GM21529 (cell line): ENCODE data around the gene SMCO1.
"Not testable (repeated sequence)": the region's sequence is repeated elsewhere in the genome, so short reads cannot be mapped to it uniquely, and the experiment has no call there.

ENCODE experiments used
- ATAC-seq: cut with Tn5 transposase; IDR thresholded peaks from one replicate; pipeline ENCODE4 v1.9.1; 2021; ENCODE audit not compliant: unreplicated experiment

Gene SMCO1

GRCh38 chr3:196523841-196524240 lies 8.7 kb upstream of the SMCO1 start:
- no peak for ATAC-seq

GRCh38 chr3:196521291-196521690 lies 6.1 kb upstream of the SMCO1 start:
- not testable (repeated sequence) for ATAC-seq

GRCh38 chr3:196519718-196520082 lies 4.6 kb upstream of the SMCO1 start:
- no peak for ATAC-seq

GRCh38 chr3:196518966-196519717 lies 4.0 kb upstream of the SMCO1 start:
- no peak for ATAC-seq

GRCh38 chr3:196517919-196518318 lies 2.8 kb upstream of the SMCO1 start:
- no peak for ATAC-seq

GRCh38 chr3:196517162-196517800 lies 2.1 kb upstream of the SMCO1 start:
- ATAC-seq, result no peak

- no peak for ATAC-seq
Observed at GRCh38 chr3:196514350-196514716, 813 bp downstream of the SMCO1 start.

- ATAC-seq, result no peak
Observed at GRCh38 chr3:196513697-196514349, 1.3 kb downstream of the SMCO1 start.

GRCh38 chr3:196511646-196512425 lies 3.3 kb downstream of the SMCO1 start:
- not testable (repeated sequence) for ATAC-seq

- ATAC-seq, result not testable (repeated sequence)
Observed at GRCh38 chr3:196511108-196511507, 4.0 kb downstream of the SMCO1 start.

GRCh38 chr3:196506687-196507086 lies 8.5 kb downstream of the SMCO1 start:
- ATAC-seq, result no peak

GRCh38 chr3:196504556-196504955 lies 10.6 kb downstream of the SMCO1 start:
- no peak for ATAC-seq

- not testable (repeated sequence) for ATAC-seq
Observed at GRCh38 chr3:196504077-196504398, 11.1 kb downstream of the SMCO1 start.

GRCh38 chr3:196503196-196504076 lies 11.7 kb downstream of the SMCO1 start, which contains the start of gene RNF168:
Gene RNF168 (minus strand): TSS chr3:196503768. CDS start chr3:196503173, 595 bp downstream.
- peak; percentile 80 for ATAC-seq

- peak; percentile 5 for ATAC-seq
Observed at GRCh38 chr3:196502775-196503195, 12.4 kb downstream of the SMCO1 start.

- no peak for ATAC-seq
Observed at GRCh38 chr3:196501316-196502044, 13.7 kb downstream of the SMCO1 start.

GRCh38 chr3:196499807-196500524 lies 15.2 kb downstream of the SMCO1 start:
- ATAC-seq, result no peak

GRCh38 chr3:196499061-196499460 lies 16.1 kb downstream of the SMCO1 start:
- ATAC-seq, result no peak

- ATAC-seq, result no peak
Observed at GRCh38 chr3:196498297-196498696, 16.8 kb downstream of the SMCO1 start.
